ENCODE results near the gene SCG5. TPM values are rescaled to one million over a fixed set of nuclear protein-coding genes. Genes with fewer than 3 reads are reported as not detected.

Gene SCG5
- polyA plus RNA-seq, 6 donors from 2014 or later = 0.39 TPM; not detected in 5

- H3K4me1 Mint-ChIP-seq = no peaks in the 10 kb centered on the region
- H3K27me3 Mint-ChIP-seq = peaks cover 38 to 64% (median 46%) of the 10 kb centered on the region in 3 donors
- no peaks in the 10 kb centered on the region for H3K9me3 Mint-ChIP-seq
- H3K27ac Mint-ChIP-seq = no peak overlapping the region
- no peak overlapping the region for H3K4me3 Mint-ChIP-seq
- no peak for DNase-seq
- H3K36me3 Mint-ChIP-seq = no peaks in the 10 kb centered on the region
- no peak for ATAC-seq (ENCODE audit: low read depth in 2 of 2)
Measured at GRCh38 chr15:32709295-32710033, 68.0 kb downstream of the SCG5 start.

GRCh38 chr15:32715276-32715675 lies 73.8 kb downstream of the SCG5 start:
- ATAC-seq (ENCODE audit: low read depth in 2 of 2) (no peak), DNase-seq (no peak)
- peaks cover 50 to 81% (median 60%) of the 10 kb centered on the region in 3 donors for H3K27me3 Mint-ChIP-seq
- H3K27ac Mint-ChIP-seq = no peak overlapping the region
- peak overlapping the region in 1 of 8 donors; percentile 3 for H3K4me3 Mint-ChIP-seq
- peaks cover 0 to 5% of the 10 kb centered on the region in 2 donors for H3K36me3 Mint-ChIP-seq
- H3K9me3 Mint-ChIP-seq = no peaks in the 10 kb centered on the region
- H3K4me1 Mint-ChIP-seq = peaks cover 15 to 31% (median 29%) of the 10 kb centered on the region in 3 donors

- no peak for ATAC-seq (ENCODE audit: low read depth in 2 of 2)
- peak overlapping the region; percentile 16 to 82 (median 66) for H3K4me3 Mint-ChIP-seq
- peak overlapping the region in 1 of 6 donors; percentile 18 for H3K27ac Mint-ChIP-seq
Measured at GRCh38 chr15:32716216-32716914, 74.9 kb downstream of the SCG5 start.

GRCh38 chr15:32716915-32717425 lies 75.5 kb downstream of the SCG5 start:
- H3K27ac Mint-ChIP-seq = peak overlapping the region in 2 of 6 donors; percentile 18 to 57
- peaks cover 0 to 5% of the 10 kb centered on the region in 2 donors for H3K36me3 Mint-ChIP-seq
- H3K27me3 Mint-ChIP-seq = peaks cover 53 to 88% (median 66%) of the 10 kb centered on the region in 3 donors

More at GRCh38 chr15:32716216-32716914, 74.9 kb downstream of the SCG5 start:
- peaks cover 56 to 88% (median 67%) of the 10 kb centered on the region in 3 donors for H3K27me3 Mint-ChIP-seq
- no peak for DNase-seq
- peaks cover 0 to 5% of the 10 kb centered on the region in 2 donors for H3K36me3 Mint-ChIP-seq
- H3K9me3 Mint-ChIP-seq = no peaks in the 10 kb centered on the region
- peaks cover 15 to 31% (median 29%) of the 10 kb centered on the region in 3 donors for H3K4me1 Mint-ChIP-seq

GRCh38 chr15:32717426-32718226 lies 76.1 kb downstream of the SCG5 start, which contains the start of gene GREM1:
Gene GREM1, plus strand, starts transcription at chr15:32718004. Its CDS starts 12,687 bp downstream, at chr15:32730691.
- H3K27ac Mint-ChIP-seq = peak within 1 kb of the TSS in 2 of 6 donors; percentile 18 to 57
- peaks cover 0 to 5% of the 10 kb centered on the region in 2 donors for H3K36me3 Mint-ChIP-seq
- peak within 1 kb of the TSS; percentile 47 to 85 (median 70) for H3K4me3 Mint-ChIP-seq
- ATAC-seq (ENCODE audit: low read depth in 2 of 2) = no peak
- DNase-seq = no peak
- peaks cover 53 to 89% (median 66%) of the 10 kb centered on the region in 3 donors for H3K27me3 Mint-ChIP-seq
- H3K4me1 Mint-ChIP-seq = peaks cover 15 to 31% (median 29%) of the 10 kb centered on the region in 3 donors
- H3K9me3 Mint-ChIP-seq = no peaks in the 10 kb centered on the region

More at GRCh38 chr15:32716915-32717425, 75.5 kb downstream of the SCG5 start:
- Mint-ChIP-seq H3K9me3 (no peaks in the 10 kb centered on the region), H3K4me3 (peak overlapping the region; percentile 12 to 85 (median 70)), H3K4me1 (peaks cover 15 to 31% (median 29%) of the 10 kb centered on the region in 3 donors)
- no peak for DNase-seq
- no peak for ATAC-seq (ENCODE audit: low read depth in 2 of 2)

GRCh38 chr15:32718227-32718820 lies 76.8 kb downstream of the SCG5 start:
- no peaks in the 10 kb centered on the region for H3K9me3 Mint-ChIP-seq
- peaks cover 57 to 90% (median 69%) of the 10 kb centered on the region in 3 donors for H3K27me3 Mint-ChIP-seq
- H3K36me3 Mint-ChIP-seq = peaks cover 0 to 5% of the 10 kb centered on the region in 2 donors
- peak overlapping the region in 7 of 8 donors; percentile 18 to 69 (median 47) for H3K4me3 Mint-ChIP-seq
- DNase-seq = no peak
- ATAC-seq (ENCODE audit: low read depth in 2 of 2) = no peak
- peak overlapping the region in 1 of 6 donors; percentile 14 for H3K27ac Mint-ChIP-seq
- H3K4me1 Mint-ChIP-seq = peaks cover 15 to 31% (median 29%) of the 10 kb centered on the region in 3 donors

GRCh38 chr15:32718821-32719716 lies 77.6 kb downstream of the SCG5 start:
- Mint-ChIP-seq H3K27ac (no peak overlapping the region), H3K9me3 (no peaks in the 10 kb centered on the region), H3K4me1 (peaks cover 15 to 31% (median 29%) of the 10 kb centered on the region in 3 donors), H3K36me3 (peaks cover 0 to 5% of the 10 kb centered on the region in 2 donors), H3K27me3 (peaks cover 50 to 83% (median 69%) of the 10 kb centered on the region in 3 donors), H3K4me3 (peak overlapping the region; percentile 31 to 75 (median 56))
- no peak for ATAC-seq (ENCODE audit: low read depth in 2 of 2)
- DNase-seq = no peak

- Mint-ChIP-seq H3K4me3 (no peak overlapping the region), H3K4me1 (peaks cover 13 to 28% (median 24%) of the 10 kb centered on the region in 3 donors), H3K27me3 (peaks cover 40 to 78% (median 65%) of the 10 kb centered on the region in 3 donors), H3K9me3 (peaks cover 0 to 16% (median 4%) of the 10 kb centered on the region in 7 donors), H3K27ac (no peak overlapping the region), H3K36me3 (peaks cover 0 to 5% of the 10 kb centered on the region in 2 donors)
- ATAC-seq (ENCODE audit: low read depth in 2 of 2) (no peak), DNase-seq (no peak)
Measured at GRCh38 chr15:32721596-32721995, 80.1 kb downstream of the SCG5 start.

- peaks cover 8 to 22% (median 19%) of the 10 kb centered on the region in 3 donors for H3K4me1 Mint-ChIP-seq
- ATAC-seq (ENCODE audit: low read depth in 2 of 2) (no peak), DNase-seq (no peak)
- H3K9me3 Mint-ChIP-seq = peaks cover 0 to 18% (median 5%) of the 10 kb centered on the region in 7 donors
- H3K36me3 Mint-ChIP-seq = peaks cover 0 to 5% of the 10 kb centered on the region in 2 donors
- no peak overlapping the region for H3K27ac Mint-ChIP-seq
- H3K27me3 Mint-ChIP-seq = peaks cover 34 to 78% (median 61%) of the 10 kb centered on the region in 3 donors
- no peak overlapping the region for H3K4me3 Mint-ChIP-seq
Measured at GRCh38 chr15:32722136-32722535, 80.6 kb downstream of the SCG5 start.

- no peak for ATAC-seq (ENCODE audit: low read depth in 2 of 2)
- Mint-ChIP-seq H3K27me3 (peaks cover 33 to 76% (median 54%) of the 10 kb centered on the region in 3 donors), H3K4me3 (no peak overlapping the region), H3K4me1 (peaks cover 4 to 13% (median 13%) of the 10 kb centered on the region in 3 donors), H3K9me3 (peaks cover 0 to 24% (median 13%) of the 10 kb centered on the region in 7 donors), H3K27ac (no peak overlapping the region), H3K36me3 (peaks cover 0 to 5% of the 10 kb centered on the region in 2 donors)
- no peak for DNase-seq
Measured at GRCh38 chr15:32723171-32723948, 81.8 kb downstream of the SCG5 start.

Data from naive B cell (primary cell).